ENCODE data around the gene ZNF391.

DNA sequence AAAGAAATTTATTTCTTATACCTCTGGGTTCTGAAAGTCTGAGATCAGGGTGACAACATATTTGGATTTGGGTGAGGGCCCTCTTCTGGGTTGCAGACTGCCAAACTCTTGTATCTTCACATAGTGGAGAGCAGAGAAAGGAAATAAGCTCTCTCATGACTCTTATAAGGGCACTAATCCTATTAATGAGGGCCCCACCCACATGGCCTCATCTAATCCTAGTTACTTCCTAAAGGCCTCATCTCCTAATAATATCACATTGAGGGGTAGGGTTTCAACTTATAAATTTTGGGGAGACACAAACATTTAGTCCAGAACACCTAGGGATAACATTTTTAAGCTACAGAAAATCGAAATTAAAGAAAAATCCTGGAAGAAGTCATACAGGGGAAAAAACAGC is 5.1 kb upstream of the ZNF391 start:
- TF ChIP-seq, protein P1, sequence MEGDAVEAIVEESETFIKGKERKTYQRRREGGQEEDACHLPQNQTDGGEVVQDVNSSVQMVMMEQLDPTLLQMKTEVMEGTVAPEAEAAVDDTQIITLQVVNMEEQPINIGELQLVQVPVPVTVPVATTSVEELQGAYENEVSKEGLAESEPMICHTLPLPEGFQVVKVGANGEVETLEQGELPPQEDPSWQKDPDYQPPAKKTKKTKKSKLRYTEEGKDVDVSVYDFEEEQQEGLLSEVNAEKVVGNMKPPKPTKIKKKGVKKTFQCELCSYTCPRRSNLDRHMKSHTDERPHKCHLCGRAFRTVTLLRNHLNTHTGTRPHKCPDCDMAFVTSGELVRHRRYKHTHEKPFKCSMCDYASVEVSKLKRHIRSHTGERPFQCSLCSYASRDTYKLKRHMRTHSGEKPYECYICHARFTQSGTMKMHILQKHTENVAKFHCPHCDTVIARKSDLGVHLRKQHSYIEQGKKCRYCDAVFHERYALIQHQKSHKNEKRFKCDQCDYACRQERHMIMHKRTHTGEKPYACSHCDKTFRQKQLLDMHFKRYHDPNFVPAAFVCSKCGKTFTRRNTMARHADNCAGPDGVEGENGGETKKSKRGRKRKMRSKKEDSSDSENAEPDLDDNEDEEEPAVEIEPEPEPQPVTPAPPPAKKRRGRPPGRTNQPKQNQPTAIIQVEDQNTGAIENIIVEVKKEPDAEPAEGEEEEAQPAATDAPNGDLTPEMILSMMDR (IDR thresholded peaks at IDR 0.05) = no peak
- no peak for TF ChIP-seq POLR2A (IDR thresholded peaks at IDR 0.05)

Measured in gastroesophageal sphincter (tissue), 3 donors.